SW 1271 (cell line): ENCODE measurements around the gene MAT1A.
"Not testable (repeated sequence)": the region's sequence is repeated elsewhere in the genome, so short reads cannot be mapped to it uniquely, and the experiment has no call there.

Experiments used
- DNase-seq, 2 experiments: peaks; one replicate each; lab custom pipeline; 2025; lab: John Stamatoyannopoulos, UW

The MAT1A gene

DNA sequence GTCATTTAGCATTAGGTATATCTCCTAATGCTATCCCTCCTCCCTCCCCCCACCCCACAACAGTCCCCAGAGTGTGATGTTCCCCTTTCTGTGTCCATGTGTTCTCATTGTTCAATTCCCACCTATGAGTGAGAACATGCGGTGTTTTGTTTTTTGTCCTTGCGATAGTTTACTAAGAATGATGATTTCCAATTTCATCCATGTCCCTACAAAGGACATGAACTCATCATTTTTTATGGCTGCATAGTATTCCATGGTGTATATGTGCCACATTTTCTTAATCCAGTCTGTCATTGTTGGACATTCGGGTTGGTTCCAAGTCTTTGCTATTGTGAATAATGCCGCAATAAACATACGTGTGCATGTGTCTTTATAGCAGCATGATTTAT lies 66.4 kb downstream of the MAT1A start:
- not testable (repeated sequence) for DNase-seq
